ENCODE results near the gene TCF3. TPM values are rescaled to one million over a fixed set of nuclear protein-coding genes. Genes with fewer than 3 reads are reported as not detected.

TCF3 gene
- total RNA-seq, 1 donor from 2014 or later: 123 TPM

- Histone ChIP-seq H3K4me3 (ENCODE audit: low read depth, low read length) (no peak overlapping the region), H3K36me3 (ENCODE audit: control insufficient read depth, insufficient read depth, low read length) (peaks cover 2% of the 10 kb centered on the region), H3K27me3 (ENCODE audit: control insufficient read depth, insufficient read depth, low read length) (no peaks in the 10 kb centered on the region)
- TF ChIP-seq CTCF (IDR thresholded peaks at IDR 0.05; ENCODE audit: insufficient read depth, low read length, poor library complexity, severe bottlenecking): peak; percentile 51
- no peak for DNase-seq (ENCODE audit: low read depth)
These were observed 34.0 kb downstream of the TCF3 start for GRCh38 chr19:1618157-1619093.

- Histone ChIP-seq H3K36me3 (ENCODE audit: control insufficient read depth, insufficient read depth, low read length) (peaks cover 1% of the 10 kb centered on the region), H3K27me3 (ENCODE audit: control insufficient read depth, insufficient read depth, low read length) (no peaks in the 10 kb centered on the region), H3K4me3 (ENCODE audit: low read depth, low read length) (no peak overlapping the region)
- no peak for DNase-seq (ENCODE audit: low read depth)
- TF ChIP-seq CTCF (IDR thresholded peaks at IDR 0.05; ENCODE audit: insufficient read depth, low read length, poor library complexity, severe bottlenecking): no peak
These were observed 35.5 kb downstream of the TCF3 start for GRCh38 chr19:1616875-1617274.

GRCh38 chr19:1616396-1616795 lies 36.0 kb downstream of the TCF3 start:
- Histone ChIP-seq H3K4me3 (ENCODE audit: low read depth, low read length) (no peak overlapping the region), H3K36me3 (ENCODE audit: control insufficient read depth, insufficient read depth, low read length) (peaks cover 1% of the 10 kb centered on the region), H3K27me3 (ENCODE audit: control insufficient read depth, insufficient read depth, low read length) (no peaks in the 10 kb centered on the region)
- DNase-seq (ENCODE audit: low read depth): no peak
- TF ChIP-seq CTCF (IDR thresholded peaks at IDR 0.05; ENCODE audit: insufficient read depth, low read length, poor library complexity, severe bottlenecking): no peak

- DNase-seq (ENCODE audit: low read depth): no peak
- H3K27me3 ChIP-seq (ENCODE audit: control insufficient read depth, insufficient read depth, low read length): no peaks in the 10 kb centered on the region
- H3K36me3 ChIP-seq (ENCODE audit: control insufficient read depth, insufficient read depth, low read length): peaks cover 1% of the 10 kb centered on the region
- no peak overlapping the region for H3K4me3 ChIP-seq (ENCODE audit: low read depth, low read length)
- no peak for TF ChIP-seq CTCF (IDR thresholded peaks at IDR 0.05; ENCODE audit: insufficient read depth, low read length, poor library complexity, severe bottlenecking)
These were observed 37.2 kb downstream of the TCF3 start for GRCh38 chr19:1615156-1615765.

- Histone ChIP-seq H3K27me3 (ENCODE audit: control insufficient read depth, insufficient read depth, low read length) (no peaks in the 10 kb centered on the region), H3K36me3 (ENCODE audit: control insufficient read depth, insufficient read depth, low read length) (peaks cover 3% of the 10 kb centered on the region), H3K4me3 (ENCODE audit: low read depth, low read length) (no peak overlapping the region)
- TF ChIP-seq CTCF (IDR thresholded peaks at IDR 0.05; ENCODE audit: insufficient read depth, low read length, poor library complexity, severe bottlenecking): no peak
- DNase-seq (ENCODE audit: low read depth): no peak
These were observed 38.4 kb downstream of the TCF3 start for GRCh38 chr19:1613808-1614570.
